ENCODE results near the gene RNF20. TPM values are rescaled to one million over a fixed set of nuclear protein-coding genes. Genes with fewer than 3 reads are reported as not detected.
"Not testable (repeated sequence)": the region's sequence is repeated elsewhere in the genome, so short reads cannot be mapped to it uniquely, and the experiment has no call there.

RNF20 gene
- total RNA-seq, 1 donor: 37.7 TPM

DNA sequence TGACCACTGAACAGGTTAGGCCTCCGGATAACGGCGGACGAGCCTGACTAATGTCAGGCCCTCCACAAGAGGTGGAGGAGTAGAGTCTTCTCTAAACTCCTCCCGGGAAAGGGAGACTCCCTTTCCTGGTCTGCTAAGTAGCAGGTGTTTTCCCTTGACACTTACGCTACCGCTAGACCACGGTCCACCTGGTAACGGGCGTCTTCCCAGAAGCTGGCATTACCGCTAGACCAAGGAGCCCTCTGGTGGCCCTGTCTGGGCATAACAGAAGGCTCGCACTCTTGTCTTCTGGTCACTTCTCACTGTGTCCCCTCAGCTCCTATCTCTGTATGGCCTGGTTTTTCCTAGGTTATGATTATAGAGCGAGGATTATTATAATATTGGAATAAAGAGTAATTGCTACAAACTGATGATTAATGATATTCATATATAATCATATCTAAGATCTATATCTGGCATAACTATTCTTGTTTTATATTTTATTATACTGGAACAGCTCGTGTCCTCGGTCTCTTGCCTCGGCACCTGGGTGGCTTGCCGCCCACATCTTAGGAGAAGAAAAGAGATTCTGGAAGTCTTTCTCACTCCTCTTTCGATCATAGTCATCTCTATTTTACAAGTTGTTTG is 15.9 kb downstream of the RNF20 start:
- TF ChIP-seq CTCF (IDR thresholded peaks at IDR 0.05; ENCODE audit: insufficient read depth, low read length): peak; percentile 26

GRCh38 chr9:101561740-101562139 is 28.1 kb downstream of the RNF20 start:
- H3K4me3 ChIP-seq (ENCODE audit: low read depth, low read length): no peak overlapping the region
- TF ChIP-seq CTCF (IDR thresholded peaks at IDR 0.05; ENCODE audit: insufficient read depth, low read length): no peak
- DNase-seq (ENCODE audit: low read depth): no peak

More for the DNA sequence above, 15.9 kb downstream of the RNF20 start:
- not testable (repeated sequence) for DNase-seq (ENCODE audit: low read depth); H3K4me3 ChIP-seq (ENCODE audit: low read depth, low read length)

GRCh38 chr9:101562966-101563365 is 29.3 kb downstream of the RNF20 start:
- H3K4me3 ChIP-seq (ENCODE audit: low read depth, low read length): no peak overlapping the region
- DNase-seq (ENCODE audit: low read depth): no peak
- TF ChIP-seq CTCF (IDR thresholded peaks at IDR 0.05; ENCODE audit: insufficient read depth, low read length): no peak

- TF ChIP-seq CTCF (IDR thresholded peaks at IDR 0.05; ENCODE audit: insufficient read depth, low read length): no peak
- no peak overlapping the region for H3K4me3 ChIP-seq (ENCODE audit: low read depth, low read length)
- DNase-seq (ENCODE audit: low read depth): no peak
Measured at GRCh38 chr9:101564252-101564651, 30.6 kb downstream of the RNF20 start.

DNA sequence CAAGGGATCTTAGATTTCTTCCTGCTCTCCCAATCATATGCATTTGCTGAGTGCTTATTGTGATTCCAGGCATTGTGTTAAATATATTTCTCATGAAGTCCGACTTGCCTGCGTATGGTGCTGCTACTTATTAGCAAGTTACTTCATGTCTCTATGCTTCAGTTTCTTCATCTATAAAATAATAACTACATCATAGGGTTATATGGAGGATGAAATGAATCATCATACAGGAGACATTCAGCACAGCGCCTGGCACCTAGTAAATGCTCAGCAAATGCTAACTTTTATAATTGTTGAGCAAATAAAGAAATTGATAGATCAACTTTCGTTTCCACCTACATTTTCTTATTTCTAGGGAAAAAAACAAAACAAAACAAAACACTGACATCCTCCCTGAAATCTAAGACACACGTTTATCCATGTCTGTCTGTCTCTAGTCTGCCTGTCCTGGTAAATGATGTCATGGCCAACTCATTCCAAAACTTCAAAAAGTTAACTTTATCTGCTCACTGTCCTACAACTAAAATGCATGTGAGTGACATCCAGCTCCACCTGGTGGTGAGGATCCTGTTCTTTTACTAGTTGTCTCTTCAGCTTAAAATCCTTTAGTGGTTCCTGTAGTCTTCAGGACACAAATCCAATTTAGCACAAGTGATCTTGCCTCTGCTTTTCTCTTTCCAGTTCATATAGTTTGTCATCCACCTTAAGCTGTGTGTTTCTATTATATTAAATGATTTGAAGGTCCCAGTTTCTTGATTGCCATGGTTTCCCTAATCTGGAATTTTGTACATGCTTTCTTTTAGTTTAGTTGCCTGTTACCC is 33.5 kb downstream of the RNF20 start:
- no peak overlapping the region for H3K4me3 ChIP-seq (ENCODE audit: low read depth, low read length)
- peak; percentile 39 for DNase-seq (ENCODE audit: low read depth)
- peak; percentile 42 for TF ChIP-seq CTCF (IDR thresholded peaks at IDR 0.05; ENCODE audit: insufficient read depth, low read length)

- H3K4me3 ChIP-seq (ENCODE audit: low read depth, low read length): no peak overlapping the region
- no peak for DNase-seq (ENCODE audit: low read depth)
- no peak for TF ChIP-seq CTCF (IDR thresholded peaks at IDR 0.05; ENCODE audit: insufficient read depth, low read length)
Measured at GRCh38 chr9:101567725-101568350, 34.2 kb downstream of the RNF20 start.

All from fibroblast of the aortic adventitia (primary cell).